ENCODE measurements around the gene RNF19B.
A peak's percentile ranks its signal among the peaks of the same experiment; 100 is the strongest.
"Not testable (repeated sequence)": the region's sequence is repeated elsewhere in the genome, so short reads cannot be mapped to it uniquely, and the experiment has no call there.

RNF19B gene

GRCh38 chr1:33001282-33001681, 36.7 kb upstream of the RNF19B start:
- no peak overlapping the region for H3K4me3 ChIP-seq (ENCODE audit: low read length)
- no peak for TF ChIP-seq ZNF274 (IDR thresholded peaks at IDR 0.05; ENCODE audit: low read depth, low read length)

- TF ChIP-seq ZNF274 (IDR thresholded peaks at IDR 0.05; ENCODE audit: low read depth, low read length), result no peak
These were observed 35.9 kb upstream of the RNF19B start for GRCh38 chr1:33000427-33001026.

GRCh38 chr1:32998997-32999396, 34.4 kb upstream of the RNF19B start:
- H3K4me3 ChIP-seq (ENCODE audit: low read length), result no peak overlapping the region
- TF ChIP-seq ZNF274 (IDR thresholded peaks at IDR 0.05; ENCODE audit: low read depth, low read length), result no peak

More at GRCh38 chr1:33000427-33001026, 35.9 kb upstream of the RNF19B start:
- no peak overlapping the region for H3K4me3 ChIP-seq (ENCODE audit: low read length)

GRCh38 chr1:32998064-32998463, 33.5 kb upstream of the RNF19B start:
- no peak for TF ChIP-seq ZNF274 (IDR thresholded peaks at IDR 0.05; ENCODE audit: low read depth, low read length)
- no peak overlapping the region for H3K4me3 ChIP-seq (ENCODE audit: low read length)

GRCh38 chr1:32997381-32997891, 32.8 kb upstream of the RNF19B start:
- H3K4me3 ChIP-seq (ENCODE audit: low read length), result no peak overlapping the region
- TF ChIP-seq ZNF274 (IDR thresholded peaks at IDR 0.05; ENCODE audit: low read depth, low read length), result no peak

- not testable (repeated sequence) for H3K4me3 ChIP-seq (ENCODE audit: low read length)
These were observed 28.7 kb upstream of the RNF19B start for GRCh38 chr1:32993324-32993636.

GRCh38 chr1:32992489-32993323, 28.1 kb upstream of the RNF19B start:
- peak overlapping the region; percentile 6; the same call in 1 of the 2 replicates for H3K4me3 ChIP-seq (ENCODE audit: low read length)
- TF ChIP-seq ZNF274 (IDR thresholded peaks at IDR 0.05; ENCODE audit: low read depth, low read length), result no peak

- H3K4me3 ChIP-seq (ENCODE audit: low read length), result no peak overlapping the region; the same call in 1 of the 2 replicates
- TF ChIP-seq ZNF274 (IDR thresholded peaks at IDR 0.05; ENCODE audit: low read depth, low read length), result no peak
These were observed 27.3 kb upstream of the RNF19B start for GRCh38 chr1:32991819-32992488.

GRCh38 chr1:32991386-32991785, 26.8 kb upstream of the RNF19B start:
- TF ChIP-seq ZNF274 (IDR thresholded peaks at IDR 0.05; ENCODE audit: low read depth, low read length), result no peak
- H3K4me3 ChIP-seq (ENCODE audit: low read length), result no peak overlapping the region; the same call in 1 of the 2 replicates

GRCh38 chr1:32990887-32991286, 26.3 kb upstream of the RNF19B start:
- no peak for TF ChIP-seq ZNF274 (IDR thresholded peaks at IDR 0.05; ENCODE audit: low read depth, low read length)
- no peak overlapping the region for H3K4me3 ChIP-seq (ENCODE audit: low read length)

- TF ChIP-seq ZNF274 (IDR thresholded peaks at IDR 0.05; ENCODE audit: low read depth, low read length), result no peak
- H3K4me3 ChIP-seq (ENCODE audit: low read length), result no peak overlapping the region
These were observed 24.8 kb upstream of the RNF19B start for GRCh38 chr1:32989160-32990050.

GRCh38 chr1:32988665-32989064, 24.1 kb upstream of the RNF19B start:
- no peak overlapping the region for H3K4me3 ChIP-seq (ENCODE audit: low read length)
- TF ChIP-seq ZNF274 (IDR thresholded peaks at IDR 0.05; ENCODE audit: low read depth, low read length), result no peak

GRCh38 chr1:32985226-32985625, 20.6 kb upstream of the RNF19B start:
- no peak for TF ChIP-seq ZNF274 (IDR thresholded peaks at IDR 0.05; ENCODE audit: low read depth, low read length)
- H3K4me3 ChIP-seq (ENCODE audit: low read length), result no peak overlapping the region

Data from GM08714 (cell line).